ENCODE measurements around the gene SLC6A6.

SLC6A6 gene

GRCh38 chr3:14457481-14457880 is 55.1 kb downstream of the SLC6A6 start:
- DNase-seq = no peak

DNA sequence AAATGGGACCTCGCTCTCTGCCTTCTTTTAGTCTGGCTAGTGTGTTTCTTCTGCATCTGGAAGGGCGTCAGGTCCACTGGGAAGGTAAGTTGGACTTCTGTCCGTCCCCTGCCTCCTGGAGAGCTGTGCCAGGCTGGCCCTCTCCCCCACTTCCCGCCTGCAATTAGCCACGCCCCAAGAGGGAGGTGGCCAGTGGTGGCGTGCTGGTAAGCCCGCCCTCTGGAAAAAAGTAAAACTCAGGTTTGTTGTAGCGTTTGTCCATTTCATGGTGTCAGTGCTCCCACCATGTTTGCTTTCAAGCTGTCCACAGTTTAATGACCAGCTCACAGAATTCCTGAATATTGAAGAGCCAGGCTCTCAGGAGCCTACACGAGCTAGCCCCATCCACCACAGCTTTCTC is 55.6 kb downstream of the SLC6A6 start:
- DNase-seq = no peak

DNA sequence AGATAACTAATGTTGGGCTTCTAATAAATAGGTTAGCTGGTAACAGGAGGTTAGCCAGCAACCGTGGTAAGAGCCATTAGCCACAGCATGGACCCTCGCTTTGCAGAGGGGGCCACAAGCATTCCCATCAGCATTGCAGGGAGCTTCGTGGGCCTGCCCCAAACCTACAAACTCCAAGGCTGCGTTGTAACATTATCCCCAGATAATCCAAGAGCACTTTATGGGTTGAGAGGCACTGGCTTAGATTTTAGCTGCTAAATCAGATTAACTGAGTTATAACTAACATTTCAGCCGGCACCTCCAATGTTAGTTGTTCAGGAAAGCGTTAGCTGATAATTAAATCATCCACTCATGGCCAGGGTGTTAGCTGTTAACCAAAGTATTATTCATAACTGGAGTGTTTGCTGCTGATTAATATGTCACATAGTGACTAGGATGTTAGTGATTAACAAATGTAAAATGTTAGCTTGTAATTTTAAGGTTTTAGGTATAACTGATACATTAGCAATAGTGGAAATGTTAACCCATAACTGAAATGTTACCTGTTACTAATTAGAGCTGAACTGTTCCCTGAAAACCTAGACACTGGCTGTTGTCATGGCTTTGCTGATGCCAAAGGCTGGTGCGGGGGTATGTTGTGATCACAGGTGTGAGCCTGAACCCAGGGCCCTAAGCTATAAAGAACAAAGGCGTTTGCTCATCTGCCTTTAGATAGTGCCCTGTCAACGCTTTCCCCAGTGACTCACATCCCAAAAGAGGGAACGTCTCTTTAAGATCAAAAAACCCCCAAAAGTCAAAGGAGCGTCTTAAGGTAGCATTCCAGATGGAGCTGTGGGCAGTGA is 56.2 kb downstream of the SLC6A6 start:
- peak; percentile 21 to 54 for DNase-seq

GRCh38 chr3:14459384-14459783 is 57.0 kb downstream of the SLC6A6 start:
- no peak for DNase-seq

- no peak for DNase-seq
Measured at GRCh38 chr3:14459787-14460186, 57.4 kb downstream of the SLC6A6 start.

DNA sequence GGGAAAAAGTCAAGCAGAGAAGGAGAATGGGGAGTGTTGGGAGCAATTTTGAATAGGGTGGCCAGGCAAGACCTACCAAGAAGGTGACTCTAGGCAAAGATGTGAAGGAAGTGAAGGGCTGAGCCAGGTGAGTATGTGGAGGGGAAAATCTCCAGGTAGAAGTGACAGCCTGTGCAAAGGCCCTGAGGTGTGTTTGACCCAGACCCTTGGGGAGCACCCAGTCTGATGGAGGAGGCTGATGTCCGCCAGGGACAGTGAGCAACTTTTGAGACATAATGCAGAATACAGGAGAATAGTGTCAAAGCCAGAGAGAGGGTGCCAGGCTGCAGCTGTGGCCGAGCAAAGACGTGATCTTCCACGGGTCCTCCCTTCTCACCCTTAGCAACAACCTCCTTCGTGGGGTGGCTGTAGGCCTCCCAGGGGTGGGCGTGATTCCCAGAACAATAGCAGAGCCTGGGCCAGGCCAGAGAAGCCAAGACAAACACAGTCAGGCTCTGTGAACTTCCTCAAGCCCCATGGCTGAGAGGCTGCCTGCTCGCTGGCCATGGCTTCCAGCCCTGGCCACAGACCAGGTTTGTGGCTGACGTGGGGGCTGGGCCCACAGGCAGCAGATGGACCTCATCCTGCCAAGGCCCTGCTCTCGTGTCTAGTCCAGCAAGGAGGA is 58.1 kb downstream of the SLC6A6 start:
- DNase-seq = no peak

DNA sequence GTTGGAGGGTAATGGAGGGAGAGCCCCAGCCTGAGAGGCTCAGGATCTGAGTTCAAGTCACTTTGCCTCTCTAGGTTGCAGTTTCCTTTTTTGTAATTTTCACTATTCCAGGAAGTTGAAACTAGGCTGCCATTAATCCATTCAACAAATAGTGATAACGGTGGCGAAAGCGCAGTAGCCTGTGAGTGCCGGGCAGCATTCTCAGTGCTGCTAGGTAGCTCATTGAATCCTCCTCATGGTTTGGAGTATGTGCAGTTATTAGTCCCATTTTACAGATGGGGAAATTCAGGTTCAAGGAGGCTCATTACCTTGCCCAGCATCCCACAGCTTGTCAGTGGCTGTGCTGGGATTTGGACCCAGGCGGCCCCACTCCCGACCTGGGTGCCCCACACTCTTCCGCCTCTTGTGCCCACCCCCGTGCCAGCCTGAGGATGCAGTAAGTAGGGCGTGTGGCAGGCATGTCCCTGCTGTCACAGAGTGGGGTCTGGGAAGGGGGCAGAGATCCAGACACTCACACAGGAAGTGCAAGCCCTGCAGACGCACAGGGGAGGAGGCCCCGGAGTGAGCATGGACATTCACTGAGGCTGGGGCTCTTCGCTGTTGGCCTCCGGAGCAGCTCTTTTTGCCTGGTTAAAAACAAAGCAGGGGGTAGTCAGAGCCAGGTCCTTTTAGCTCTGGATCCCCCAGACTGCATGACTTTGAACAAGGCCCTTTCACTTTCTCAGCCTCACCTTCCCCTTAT is 58.8 kb downstream of the SLC6A6 start:
- DNase-seq = no peak

DNA sequence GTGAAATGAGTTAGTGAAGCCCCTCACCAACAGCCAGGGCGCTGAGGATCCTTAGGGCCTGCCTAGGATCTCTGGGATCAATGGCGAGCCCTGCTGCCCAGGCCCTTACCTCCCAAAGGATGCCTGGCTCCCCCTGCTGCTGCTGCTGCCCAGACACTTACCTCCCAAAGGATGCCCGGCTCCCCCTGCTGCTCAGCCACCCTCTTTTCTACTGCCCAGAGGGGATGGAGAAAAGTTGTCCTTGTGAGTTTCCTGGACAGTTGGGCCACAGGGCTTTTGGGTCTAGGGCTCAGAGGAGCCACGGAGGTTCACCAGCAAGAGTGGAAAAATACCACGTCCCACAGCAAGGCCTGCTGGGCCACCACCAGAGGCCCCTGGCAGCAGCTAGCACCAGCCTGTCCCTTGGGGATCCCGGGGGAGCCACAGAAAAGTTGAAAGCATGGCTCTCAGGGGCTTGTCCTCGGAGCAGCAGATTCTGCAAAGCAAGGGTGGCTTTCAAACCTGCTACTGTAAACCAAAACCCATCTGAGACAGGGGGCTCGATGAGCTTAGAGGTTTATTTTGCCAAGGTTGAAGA is 59.4 kb downstream of the SLC6A6 start:
- DNase-seq = peak in 1 of 2 experiments; percentile 21

- no peak for DNase-seq
Measured at GRCh38 chr3:14462738-14463137, 60.3 kb downstream of the SLC6A6 start.

DNA sequence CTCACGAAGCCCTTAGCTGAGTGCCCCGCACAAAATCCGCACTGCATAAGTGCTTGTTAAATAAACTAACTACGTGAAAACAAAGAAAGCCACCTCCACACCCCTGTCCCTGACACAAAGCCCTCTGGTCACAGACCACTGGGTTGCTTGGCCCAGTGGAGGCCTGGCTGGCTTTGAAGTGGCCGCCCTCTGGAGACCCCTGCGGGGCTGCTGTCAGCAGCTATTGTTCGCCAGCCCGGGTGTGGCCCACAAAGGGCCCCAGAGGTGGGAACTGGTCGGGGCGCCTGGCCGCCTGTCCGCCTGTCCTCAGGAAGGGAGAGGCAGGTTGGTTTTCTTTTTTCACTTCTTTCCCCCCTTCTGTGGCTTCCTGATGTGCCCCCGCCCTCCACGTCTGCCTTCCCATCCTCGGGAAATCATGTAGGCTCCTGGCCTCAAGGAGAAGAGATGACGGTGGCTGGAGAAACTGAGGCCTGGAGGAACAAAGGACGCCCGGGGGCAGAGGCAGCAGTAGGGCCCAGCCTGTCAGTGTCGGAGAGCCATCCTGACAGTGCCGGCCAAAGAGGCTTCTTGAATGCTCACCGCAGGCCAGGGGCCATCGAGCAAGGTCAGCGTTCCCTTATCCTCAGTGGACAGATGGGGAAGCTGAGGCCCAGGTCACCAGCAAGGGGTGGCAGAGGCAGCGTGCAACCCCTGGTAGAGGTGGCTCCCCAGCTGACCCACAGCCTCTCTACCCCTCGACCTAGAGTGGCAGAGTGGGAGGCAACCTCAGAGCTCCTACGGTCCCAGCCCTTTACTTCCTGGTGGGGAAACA is 61.1 kb downstream of the SLC6A6 start:
- no peak for DNase-seq

DNA sequence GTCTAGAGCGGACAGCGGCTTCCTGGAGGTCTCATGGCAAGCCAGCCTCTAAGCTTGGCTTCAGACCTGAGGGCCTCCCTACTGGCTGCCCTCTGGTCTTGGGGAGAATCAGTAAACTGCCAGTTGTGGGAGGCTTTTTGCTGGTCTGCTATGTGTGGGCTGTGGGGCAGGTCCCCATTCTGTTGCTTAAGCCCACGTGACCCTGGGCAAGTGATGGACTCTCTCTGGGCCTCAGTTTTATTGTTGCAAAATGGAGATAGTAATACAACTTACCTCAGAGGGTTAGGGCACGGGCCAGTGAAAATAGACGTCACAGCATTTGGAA is 61.7 kb downstream of the SLC6A6 start:
- no peak for DNase-seq

GRCh38 chr3:14464521-14464920 is 62.1 kb downstream of the SLC6A6 start:
- no peak for DNase-seq

GRCh38 chr3:14465425-14465824 is 63.0 kb downstream of the SLC6A6 start:
- no peak for DNase-seq

GRCh38 chr3:14466179-14466903 is 63.9 kb downstream of the SLC6A6 start:
- DNase-seq = no peak

GRCh38 chr3:14467814-14468620 is 65.6 kb downstream of the SLC6A6 start:
- DNase-seq = peak in 1 of 2 experiments; percentile 50

DNA sequence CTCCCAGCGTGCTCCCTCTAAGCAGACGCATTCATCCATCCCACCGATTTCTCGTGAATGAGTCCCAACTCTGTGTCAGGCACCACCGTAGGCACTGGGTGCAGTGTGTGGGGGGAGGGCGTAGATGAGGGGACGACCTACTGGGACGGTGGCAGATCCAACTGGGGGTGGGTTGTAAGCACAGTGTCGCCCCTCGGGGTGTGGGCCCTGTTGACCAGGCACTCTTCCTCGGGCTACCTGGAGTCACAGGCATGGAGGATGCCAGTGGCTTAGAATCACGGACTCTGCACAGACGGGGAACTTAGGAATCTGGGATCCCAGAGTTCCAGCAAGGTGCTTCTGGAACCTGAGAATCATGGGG is 66.2 kb downstream of the SLC6A6 start:
- DNase-seq = no peak

GRCh38 chr3:14470461-14470860 is 68.1 kb downstream of the SLC6A6 start:
- no peak for DNase-seq

- DNase-seq = no peak
Measured at GRCh38 chr3:14471016-14471415, 68.6 kb downstream of the SLC6A6 start.

- DNase-seq = no peak
Measured at GRCh38 chr3:14471690-14472089, 69.3 kb downstream of the SLC6A6 start.

- DNase-seq = no peak
Measured at GRCh38 chr3:14472471-14473351, 70.3 kb downstream of the SLC6A6 start.
